Measurements from ENCODE around the gene IMP3.

Gene IMP3

GRCh38 chr15:75616766-75617165, 23.3 kb downstream of the IMP3 start:
- no peak for DNase-seq

GRCh38 chr15:75606711-75607699, 33.0 kb downstream of the IMP3 start:
- peak in 1 of 2 donors; percentile 55 for DNase-seq

DNA sequence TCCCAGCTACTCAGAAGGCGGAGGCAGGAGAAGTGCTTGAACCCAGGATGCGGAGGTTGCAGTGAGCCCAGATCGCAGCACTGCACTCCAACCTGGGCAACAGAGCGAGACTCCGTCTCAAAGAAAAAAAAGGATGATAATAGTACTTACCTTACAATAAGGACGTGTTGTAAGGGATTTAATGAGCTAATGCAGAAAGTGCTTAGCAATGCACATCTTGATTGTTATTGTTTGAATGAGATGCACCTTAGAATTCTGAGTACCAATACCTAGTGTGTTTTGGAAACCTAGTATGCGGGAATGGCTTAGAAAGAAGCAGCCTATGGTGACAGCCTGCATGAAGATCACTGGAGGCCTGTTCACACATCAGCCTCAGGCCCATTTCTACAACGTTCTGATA, 34.0 kb downstream of the IMP3 start:
- DNase-seq, result no peak

GRCh38 chr15:75599401-75599800, 40.6 kb downstream of the IMP3 start:
- DNase-seq, result no peak

GRCh38 chr15:75598361-75598760, 41.7 kb downstream of the IMP3 start:
- no peak for DNase-seq

- no peak for DNase-seq
These were observed 42.2 kb downstream of the IMP3 start for GRCh38 chr15:75597667-75598341.

- no peak for DNase-seq
These were observed 43.2 kb downstream of the IMP3 start for GRCh38 chr15:75596703-75597345.

GRCh38 chr15:75594276-75594675, 45.7 kb downstream of the IMP3 start:
- no peak for DNase-seq

DNA sequence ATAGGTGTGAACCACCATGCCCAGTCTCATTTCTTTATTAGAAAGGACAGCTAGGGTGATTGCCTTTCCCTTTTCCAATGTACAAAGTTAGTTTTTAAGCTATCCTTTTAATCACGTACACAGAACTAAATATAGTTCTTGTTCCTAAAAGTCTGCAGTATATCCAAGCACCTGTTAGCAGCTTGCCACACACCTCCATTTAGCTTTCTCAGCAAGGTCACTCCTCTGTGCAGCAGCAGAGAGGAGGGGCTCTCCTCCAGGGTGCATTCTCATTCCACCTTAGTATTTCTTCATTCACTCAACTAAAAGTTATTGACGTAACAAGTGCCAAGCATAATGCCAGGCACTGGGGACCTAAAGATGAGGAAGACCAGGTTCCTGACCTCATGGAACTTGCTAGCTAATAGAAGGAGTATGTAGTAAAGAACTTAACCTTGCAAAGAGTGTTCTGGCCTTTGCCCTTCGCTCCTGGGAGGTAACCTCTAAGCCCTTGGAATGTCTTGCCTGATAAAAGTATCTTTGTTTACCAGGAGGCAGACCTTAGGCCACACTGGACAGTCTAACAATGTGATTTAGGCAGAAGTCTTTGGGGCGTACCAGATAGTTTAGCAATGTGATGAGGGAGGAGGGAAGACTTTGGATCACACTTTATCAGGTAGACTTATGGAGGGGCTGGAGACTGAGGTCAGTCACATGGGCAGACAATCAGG, 48.2 kb downstream of the IMP3 start:
- DNase-seq, result no peak

DNA sequence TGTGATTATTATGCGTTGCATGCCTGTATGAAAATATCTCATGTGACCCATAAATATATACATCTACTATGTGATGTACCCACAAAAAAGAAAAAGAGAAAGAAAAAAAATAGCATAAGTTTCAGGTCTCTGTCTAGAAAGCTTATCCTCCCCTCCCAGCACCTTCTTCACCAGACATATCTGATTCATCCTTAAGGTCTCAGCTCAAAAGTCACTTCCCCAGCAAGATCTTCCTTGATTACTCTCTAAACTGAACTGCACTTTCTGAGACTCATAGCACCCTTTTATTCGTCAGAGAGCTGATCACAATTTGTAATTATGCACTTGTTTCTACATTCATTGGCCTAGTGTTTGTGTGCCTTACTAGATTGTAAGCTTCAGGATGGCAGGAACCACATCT, 49.8 kb downstream of the IMP3 start:
- DNase-seq, result no peak
